A549 (cell line): Measurements from ENCODE around the gene UGT1A10. TPM values are rescaled to one million over a fixed set of nuclear protein-coding genes. Genes with fewer than 3 reads are reported as not detected.
A peak's percentile ranks its signal among the peaks of the same experiment; 100 is the strongest.

Experiments used
- ATAC-seq, 2 experiments: fragments of 200-7000 bp in 1 of 2; fragments of >200 bp in 1 of 2; cut with Nextera tagmentation in 1 of 2; cut with Tn5 transposase in 1 of 2; 3 replicates each; pipeline versions ENCODE4 v1.8.0 to v1.9.1; 2018 to 2020; ENCODE audit warnings: mild to moderate bottlenecking in 1 of 2, moderate library complexity in 1 of 2
- CTCF ChIA-PET: fragments of 300-600 bp; sonication (Branson Sonifier 250); formaldehyde crosslinking; extraction: SDS; loops from one replicate; lab custom pipeline; 2021; ENCODE audit warnings: antibody characterized with exemption, inconsistent platforms; lab: Yijun Ruan, JAX
- POLR2A ChIA-PET: fragments of 350-600 bp; formaldehyde crosslinking; extraction: SDS; loops from one replicate; lab custom pipeline; 2021; ENCODE audit warnings: antibody characterized with exemption, inconsistent platforms; lab: Yijun Ruan, JAX
- DNase-seq, 2 experiments: peaks; one replicate each; pipeline versions ENCODE4 v3.0.0 to v3.0.0-alpha.2; 2011 to 2016; ENCODE audit warnings: low read depth in 1 of 2, low spot score in 1 of 2
- FAIRE-seq: peaks from 2 replicates; lab custom pipeline; 2011; peaks lifted over from hg19 to GRCh38; lab: Jason Lieb, UNC
- H3K27ac ChIP-seq, 2 experiments: fragments of >200 bp; sonication (Bioruptor Twin); formaldehyde crosslinking; 3 replicates each; pipeline ENCODE4 v1.5.1; 2016 to 2017
- H3K4me1 ChIP-seq: fragments of >200 bp; sonication (Bioruptor Twin); formaldehyde crosslinking; 3 replicates; pipeline ENCODE4 v1.6.1; 2016
- H3K4me2 ChIP-seq: fragments of >200 bp; sonication (Bioruptor Twin); formaldehyde crosslinking; 3 replicates; pipeline ENCODE4 v1.6.1; 2016
- H3K4me3 ChIP-seq: fragments of >200 bp; sonication (Bioruptor Twin); formaldehyde crosslinking; 3 replicates; pipeline ENCODE4 v1.5.1; 2016
- H3K9me3 ChIP-seq: fragments of >200 bp; sonication (Bioruptor Twin); formaldehyde crosslinking; 3 replicates; pipeline ENCODE4 v1.6.1; 2016
- BCL3 ChIP-seq: fragments of >200 bp; sonication (Bioruptor Twin); formaldehyde crosslinking; IDR thresholded peaks from 3 replicates; pipeline ENCODE4 v1.6.1; 2016
- CBX2 ChIP-seq: fragments of 200-600 bp; sonication (generic); IDR thresholded peaks from 2 replicates; pipeline ENCODE4 v1.6.1; 2016; ENCODE audit warnings: low read depth, mild to moderate bottlenecking, borderline replicate concordance
- CHD2 ChIP-seq: fragments of 150-350 bp; IDR thresholded peaks from 2 replicates; pipeline ENCODE4 v1.6.1; 2014; ENCODE audit warnings: low read length; ENCODE audit not compliant: partially characterized antibody
- CHD4 ChIP-seq: fragments of 200-600 bp; sonication (generic); IDR thresholded peaks from 2 replicates; pipeline ENCODE4 v1.6.1; 2016; ENCODE audit warnings: antibody characterized with exemption, mild to moderate bottlenecking, borderline replicate concordance
- EHF ChIP-seq: fragments of 250-450 bp; sonication (Bioruptor Pico); IDR thresholded peaks from 2 replicates; pipeline ENCODE4 v1.5.0; 2020; ENCODE audit warnings: mild to moderate bottlenecking
- EHMT2 ChIP-seq: fragments of 200-600 bp; sonication (generic); IDR thresholded peaks from 2 replicates; pipeline ENCODE4 v1.6.1; 2016; ENCODE audit warnings: antibody characterized with exemption, low read depth, mild to moderate bottlenecking, moderate library complexity
- EP300 ChIP-seq, 2 experiments: fragments of >200 bp; sonication (Bioruptor Twin); formaldehyde crosslinking; IDR thresholded peaks; 2 replicates in 1 of 2; 3 replicates in 1 of 2; pipeline ENCODE4 v1.6.1; 2016 to 2017
- ESRRA ChIP-seq: fragments of 150-350 bp; IDR thresholded peaks from 2 replicates; pipeline ENCODE4 v1.6.1; 2014; ENCODE audit warnings: mild to moderate bottlenecking, low read length, borderline replicate concordance
- FOXS1 ChIP-seq: fragments of 250-450 bp; sonication (Bioruptor Pico); IDR thresholded peaks from 2 replicates; pipeline ENCODE4 v1.5.0; 2020; ENCODE audit warnings: mild to moderate bottlenecking, moderate library complexity
- HDAC2 ChIP-seq: fragments of 200-600 bp; sonication (generic); IDR thresholded peaks from 2 replicates; pipeline ENCODE4 v1.6.1; 2016
- HEYL ChIP-seq: fragments of 250-450 bp; sonication (Bioruptor Pico); IDR thresholded peaks from 2 replicates; pipeline ENCODE4 v1.8.0; 2021; ENCODE audit warnings: mild to moderate bottlenecking, moderate library complexity
- HOXB13 ChIP-seq: fragments of 250-450 bp; sonication (Bioruptor Pico); IDR thresholded peaks from 2 replicates; pipeline ENCODE4 v1.5.0; 2020; ENCODE audit warnings: low read depth, mild to moderate bottlenecking, moderate library complexity
- KDM1A ChIP-seq: fragments of 200-600 bp; sonication (generic); IDR thresholded peaks from 2 replicates; pipeline ENCODE4 v1.6.1; 2016; ENCODE audit warnings: low read depth, mild to moderate bottlenecking
- KDM5A ChIP-seq: fragments of 200-600 bp; sonication (generic); IDR thresholded peaks from 2 replicates; pipeline ENCODE4 v1.6.1; 2016; ENCODE audit warnings: antibody characterized with exemption, mild to moderate bottlenecking
- MAX ChIP-seq: IDR thresholded peaks from 2 replicates; pipeline ENCODE4 v1.6.1; 2012
- MAZ ChIP-seq: fragments of 150-350 bp; IDR thresholded peaks from 2 replicates; pipeline ENCODE4 v1.6.1; 2014; ENCODE audit warnings: antibody characterized with exemption, low read depth, low read length, borderline replicate concordance
- NFE2L2 ChIP-seq: fragments of 150-350 bp; conservative IDR thresholded peaks from 2 replicates; pipeline ENCODE4 v1.6.1; 2014; ENCODE audit warnings: low read length
- NPAS2 ChIP-seq: fragments of 250-450 bp; sonication (Bioruptor Pico); IDR thresholded peaks from 2 replicates; pipeline ENCODE4 v1.8.0; 2022; ENCODE audit warnings: mild to moderate bottlenecking, moderate library complexity, borderline replicate concordance
- NR3C1 ChIP-seq: fragments of >200 bp; sonication (Bioruptor Twin); formaldehyde crosslinking; IDR thresholded peaks from 3 replicates; pipeline ENCODE4 v1.6.1; 2017
- PHF8 ChIP-seq: fragments of 200-600 bp; sonication (generic); IDR thresholded peaks from 2 replicates; pipeline ENCODE4 v1.6.1; 2016; ENCODE audit warnings: low read depth, mild to moderate bottlenecking, antibody characterized with exemption, moderate library complexity, borderline replicate concordance
- POLR2AphosphoS2 ChIP-seq: conservative IDR thresholded peaks from 2 replicates; pipeline ENCODE4 v1.6.1; 2012; ENCODE audit warnings: low read length, improper control_type of control experiment, inconsistent platforms
- RFX5 ChIP-seq: fragments of 450-650 bp; IDR thresholded peaks from 2 replicates; pipeline ENCODE4 v1.7.1; 2014; ENCODE audit warnings: antibody characterized with exemption, mild to moderate bottlenecking, moderate library complexity
- RNF2 ChIP-seq: fragments of 200-600 bp; sonication (generic); IDR thresholded peaks from 2 replicates; pipeline ENCODE4 v1.6.1; 2016; ENCODE audit warnings: low read depth, mild to moderate bottlenecking, antibody characterized with exemption, moderate library complexity, borderline replicate concordance
- ZFP36 ChIP-seq: fragments of 450-650 bp; IDR thresholded peaks from 2 replicates; pipeline ENCODE4 v1.6.1; 2014; ENCODE audit warnings: borderline replicate concordance; ENCODE audit not compliant: partially characterized antibody
- WGBS: methylation state at CpG from one replicate; pipeline ENCODE4 v1.1.6; 2017; ENCODE audit errors: missing lambda C conversion rate; 5-methylcytosine and 5-hydroxymethylcytosine counted together
- polyA plus RNA-seq, 4 experiments: library from polyadenylated mRNA; depleted of rRNA in 3 of 4; stranded (reverse); fragments of >200 nt; fragmentation: RNase III in 1 of 4; extraction: RNeasy Plus Mini Kit Qiagen cat#74134 plus additional on column Dnase treatment in 1 of 4; gene quantifications; 2 replicates in 3 of 4; 3 replicates in 1 of 4; pipeline ENCODE4 v1.2.3, GENCODE V29; 2011 to 2017
- TF ChIP-seq, protein P1 (sequence below): fragments of 450-650 bp; IDR thresholded peaks from 2 replicates; pipeline ENCODE4 v1.6.1; 2014; ENCODE audit warnings: antibody characterized with exemption
- TF ChIP-seq, protein P2 (sequence below): fragments of >200 bp; sonication (Bioruptor Twin); formaldehyde crosslinking; IDR thresholded peaks from 3 replicates; pipeline ENCODE4 v1.5.1; 2016
- TF ChIP-seq, protein P3 (sequence below): fragments of 250-450 bp; sonication (Bioruptor Pico); IDR thresholded peaks from 2 replicates; pipeline ENCODE4 v1.5.0; 2020; ENCODE audit warnings: low read depth, mild to moderate bottlenecking, moderate library complexity
- TF ChIP-seq, protein P4 (sequence below): IDR thresholded peaks from 2 replicates; pipeline ENCODE4 v1.6.1; 2012; ENCODE audit warnings: low read depth, borderline replicate concordance

The UGT1A10 gene
- polyA plus RNA-seq, 2 of the 4 experiments (the other 2 are of a cell fraction) = 0.10 TPM; not detected in 1

DNA sequence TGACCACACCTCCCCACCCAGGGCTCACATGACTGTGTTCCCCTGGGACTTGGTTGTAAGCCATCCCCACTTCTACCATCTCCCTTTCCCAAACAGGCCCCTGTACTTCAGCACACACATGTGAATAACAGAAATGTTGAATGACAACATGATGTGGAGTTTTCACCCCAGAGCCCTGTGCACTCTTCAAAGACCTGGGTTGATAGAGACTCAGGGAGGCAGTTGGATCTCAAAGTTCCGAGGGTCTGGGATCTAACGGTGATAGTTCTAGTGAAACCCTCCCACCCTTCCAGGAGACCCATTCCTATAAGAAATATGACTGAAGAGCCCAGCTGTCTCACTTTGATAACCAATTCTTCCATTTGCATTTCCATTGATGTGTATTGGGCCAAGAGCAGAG, 141.8 kb downstream of the UGT1A10 start, which contains the start of gene MROH2A:
Gene MROH2A, plus strand, starts transcription at position 301 of the 400 bp plus-strand sequence. CDS start 1,029 bp downstream, outside the sequence.
- CTCF ChIA-PET = no interaction called here
- TF ChIP-seq KDM5A (no peak), EHF (CRISPR knock-in tag) (no peak), HOXB13 (CRISPR knock-in tag) (no peak), NR3C1 (no peak), POLR2AphosphoS2 (no peak), MAZ (no peak), PHF8 (no peak), MAX (no peak), FOXS1 (CRISPR knock-in tag) (no peak), ESRRA (no peak), CHD2 (no peak), BCL3 (no peak), NPAS2 (no peak), ZFP36 (no peak), CHD4 (no peak), KDM1A (no peak), CBX2 (no peak)
- TF ChIP-seq, protein P1, sequence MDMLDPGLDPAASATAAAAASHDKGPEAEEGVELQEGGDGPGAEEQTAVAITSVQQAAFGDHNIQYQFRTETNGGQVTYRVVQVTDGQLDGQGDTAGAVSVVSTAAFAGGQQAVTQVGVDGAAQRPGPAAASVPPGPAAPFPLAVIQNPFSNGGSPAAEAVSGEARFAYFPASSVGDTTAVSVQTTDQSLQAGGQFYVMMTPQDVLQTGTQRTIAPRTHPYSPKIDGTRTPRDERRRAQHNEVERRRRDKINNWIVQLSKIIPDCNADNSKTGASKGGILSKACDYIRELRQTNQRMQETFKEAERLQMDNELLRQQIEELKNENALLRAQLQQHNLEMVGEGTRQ = no peak
- TF ChIP-seq, protein P2, sequence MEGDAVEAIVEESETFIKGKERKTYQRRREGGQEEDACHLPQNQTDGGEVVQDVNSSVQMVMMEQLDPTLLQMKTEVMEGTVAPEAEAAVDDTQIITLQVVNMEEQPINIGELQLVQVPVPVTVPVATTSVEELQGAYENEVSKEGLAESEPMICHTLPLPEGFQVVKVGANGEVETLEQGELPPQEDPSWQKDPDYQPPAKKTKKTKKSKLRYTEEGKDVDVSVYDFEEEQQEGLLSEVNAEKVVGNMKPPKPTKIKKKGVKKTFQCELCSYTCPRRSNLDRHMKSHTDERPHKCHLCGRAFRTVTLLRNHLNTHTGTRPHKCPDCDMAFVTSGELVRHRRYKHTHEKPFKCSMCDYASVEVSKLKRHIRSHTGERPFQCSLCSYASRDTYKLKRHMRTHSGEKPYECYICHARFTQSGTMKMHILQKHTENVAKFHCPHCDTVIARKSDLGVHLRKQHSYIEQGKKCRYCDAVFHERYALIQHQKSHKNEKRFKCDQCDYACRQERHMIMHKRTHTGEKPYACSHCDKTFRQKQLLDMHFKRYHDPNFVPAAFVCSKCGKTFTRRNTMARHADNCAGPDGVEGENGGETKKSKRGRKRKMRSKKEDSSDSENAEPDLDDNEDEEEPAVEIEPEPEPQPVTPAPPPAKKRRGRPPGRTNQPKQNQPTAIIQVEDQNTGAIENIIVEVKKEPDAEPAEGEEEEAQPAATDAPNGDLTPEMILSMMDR = no peak
- TF ChIP-seq, all 56 proteins: peak for 0
- WGBS = 89% methylated on average over 2 of the region's 2 CpGs
- no peak for FAIRE-seq
- H3K4me1 ChIP-seq = no peaks in the 10 kb centered on the region
- H3K9me3 ChIP-seq = peaks cover 28% of the 10 kb centered on the region
- POLR2A ChIA-PET = no interaction called here
- no peak for ATAC-seq
- H3K4me2 ChIP-seq = no peak within 1 kb of the TSS
- H3K27ac ChIP-seq = peak within 1 kb of the TSS in 1 of 2 experiments; percentile 51; a peak in 2 of 6 replicates
- DNase-seq = no peak
- no peak within 1 kb of the TSS for H3K4me3 ChIP-seq

DNA sequence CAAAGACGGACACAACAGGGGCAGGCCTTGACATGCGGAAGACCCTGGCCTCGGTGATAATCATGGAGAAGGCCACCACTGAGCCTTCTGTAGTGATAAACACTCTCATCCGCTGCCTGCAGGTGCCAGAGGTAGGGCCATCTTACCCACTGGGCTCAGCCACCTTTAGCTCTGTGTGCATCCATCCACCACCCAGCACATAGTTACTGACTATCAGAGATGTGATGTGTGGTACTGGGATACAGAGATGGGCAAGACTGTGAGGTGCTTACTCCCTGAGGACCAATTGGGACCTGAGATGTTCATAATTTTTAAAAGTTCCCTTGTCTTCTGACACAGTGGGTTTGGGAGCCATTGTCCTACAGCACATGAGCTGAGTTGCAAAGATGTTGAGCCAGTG, 143.5 kb downstream of the UGT1A10 start:
- no peak overlapping the region for H3K4me3 ChIP-seq
- H3K9me3 ChIP-seq = peaks cover 28% of the 10 kb centered on the region
- ChIA-PET CTCF (interaction anchor here (0.5 to 1.2 kb wide), 3 partner anchors 10 to 26 kb away, joined by 3 read pairs; no protein-coding TSS in a partner anchor), POLR2A (no interaction called here)
- FAIRE-seq (no peak), DNase-seq (no peak), ATAC-seq (no peak)
- H3K27ac ChIP-seq = no peak overlapping the region
- H3K4me1 ChIP-seq = no peaks in the 10 kb centered on the region
- no peak overlapping the region for H3K4me2 ChIP-seq
- 86% methylated on average over 3 of the region's 4 CpGs for WGBS
- TF ChIP-seq HDAC2 = no peak
- TF ChIP-seq HEYL = no peak
- TF ChIP-seq, protein P3, sequence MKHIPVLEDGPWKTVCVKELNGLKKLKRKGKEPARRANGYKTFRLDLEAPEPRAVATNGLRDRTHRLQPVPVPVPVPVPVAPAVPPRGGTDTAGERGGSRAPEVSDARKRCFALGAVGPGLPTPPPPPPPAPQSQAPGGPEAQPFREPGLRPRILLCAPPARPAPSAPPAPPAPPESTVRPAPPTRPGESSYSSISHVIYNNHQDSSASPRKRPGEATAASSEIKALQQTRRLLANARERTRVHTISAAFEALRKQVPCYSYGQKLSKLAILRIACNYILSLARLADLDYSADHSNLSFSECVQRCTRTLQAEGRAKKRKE (CRISPR knock-in tag) = no peak
- TF ChIP-seq NR3C1 = no peak
- TF ChIP-seq, protein P2 = no peak
- TF ChIP-seq, protein P4, sequence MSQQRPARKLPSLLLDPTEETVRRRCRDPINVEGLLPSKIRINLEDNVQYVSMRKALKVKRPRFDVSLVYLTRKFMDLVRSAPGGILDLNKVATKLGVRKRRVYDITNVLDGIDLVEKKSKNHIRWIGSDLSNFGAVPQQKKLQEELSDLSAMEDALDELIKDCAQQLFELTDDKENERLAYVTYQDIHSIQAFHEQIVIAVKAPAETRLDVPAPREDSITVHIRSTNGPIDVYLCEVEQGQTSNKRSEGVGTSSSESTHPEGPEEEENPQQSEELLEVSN = no peak
- no peak for TF ChIP-seq HOXB13 (CRISPR knock-in tag)
- no peak for TF ChIP-seq KDM5A
- no peak for TF ChIP-seq EP300 (IDR thresholded peaks at IDR 0.05)
- no peak for TF ChIP-seq RFX5
- TF ChIP-seq RNF2 = no peak
- no peak for TF ChIP-seq NFE2L2
- no peak for TF ChIP-seq POLR2AphosphoS2
- no peak for TF ChIP-seq EHMT2
